H1 (cell line): ENCODE data around the gene AQP6. TPM values are rescaled to one million over a fixed set of nuclear protein-coding genes. Genes with fewer than 3 reads are reported as not detected.

Experiments used
- CTCF ChIA-PET: fragments of 300-600 bp; sonication (Branson Sonifier 250); formaldehyde crosslinking; loops from one replicate; lab custom pipeline; 2021; ENCODE audit not compliant: partially characterized antibody; lab: Charles Lee
- POLR2A ChIA-PET: fragments of 300-600 bp; sonication (Branson Sonifier 250); formaldehyde crosslinking; loops from one replicate; lab custom pipeline; 2021; ENCODE audit warnings: inconsistent platforms; ENCODE audit not compliant: partially characterized antibody; lab: Charles Lee
- DNase-seq, 2 experiments: peaks; one replicate each; pipeline versions ENCODE4 v3.0.0 to v3.0.0-alpha.2; 2010 to 2022; ENCODE audit warnings: low spot score in 2 of 2, low read depth in 1 of 2, mixed read lengths in 1 of 2
- FAIRE-seq: peaks from 2 replicates; lab custom pipeline; 2011; peaks lifted over from hg19 to GRCh38; lab: Jason Lieb, UNC
- H2AFZ ChIP-seq: 2 replicates; pipeline ENCODE4 v1.8.1; 2012; ENCODE audit warnings: low read length, inconsistent platforms
- H2AK5ac ChIP-seq: 2 replicates; pipeline ENCODE4 v1.6.1; 2013; ENCODE audit warnings: low read depth, low read length
- H2BK120ac ChIP-seq: replicated peaks from 2 replicates; pipeline ENCODE3; 2013; ENCODE audit warnings: low read depth, low read length, inconsistent platforms
- H2BK12ac ChIP-seq: 2 replicates; pipeline ENCODE4 v1.6.1; 2013; ENCODE audit warnings: low read depth, low read length
- H2BK15ac ChIP-seq: 2 replicates; pipeline ENCODE4 v1.6.1; 2013; ENCODE audit warnings: low read length
- H2BK20ac ChIP-seq: 2 replicates; pipeline ENCODE4 v1.6.1; 2013; ENCODE audit warnings: low read length
- H2BK5ac ChIP-seq: 2 replicates; pipeline ENCODE4 v1.6.1; 2013; ENCODE audit warnings: low read depth, low read length
- H3K14ac ChIP-seq: 2 replicates; pipeline ENCODE4 v1.6.1; 2013; ENCODE audit warnings: inconsistent platforms; ENCODE audit not compliant: insufficient read length
- H3K18ac ChIP-seq: 2 replicates; pipeline ENCODE4 v1.6.1; 2013; ENCODE audit warnings: low read length; ENCODE audit errors: extremely low read depth
- H3K23ac ChIP-seq: 2 replicates; pipeline ENCODE4 v1.6.1; 2013; ENCODE audit warnings: inconsistent platforms; ENCODE audit not compliant: insufficient read length
- H3K23me2 ChIP-seq: 2 replicates; pipeline ENCODE4 v1.6.1; 2013; ENCODE audit warnings: low read depth, low read length
- H3K27ac ChIP-seq: 2 replicates; pipeline ENCODE4 v1.6.1; 2011; ENCODE audit warnings: low read depth, low read length, inconsistent platforms
- H3K27me3 ChIP-seq, 4 experiments: replicated peaks in 1 of 4; 1 replicate in 1 of 4; 2 replicates in 3 of 4; pipeline versions ENCODE4 v1.6.1 to v1.8.1; 2011 to 2013; ENCODE audit warnings: low read length in 3 of 4, mild to moderate bottlenecking in 3 of 4, inconsistent platforms in 2 of 4, mixed read lengths in 2 of 4, moderate library complexity in 1 of 4; ENCODE audit not compliant: control insufficient read depth in 3 of 4, insufficient read depth in 3 of 4; ENCODE audit errors: extremely low read depth in 1 of 4
- H3K36me3 ChIP-seq, 4 experiments: 2 replicates each; pipeline versions ENCODE4 v1.6.1 to v1.8.1; 2011 to 2013; ENCODE audit warnings: mild to moderate bottlenecking in 4 of 4, low read length in 3 of 4, moderate library complexity in 2 of 4, control low read depth in 1 of 4, inconsistent platforms in 1 of 4; ENCODE audit not compliant: insufficient read depth in 4 of 4, control insufficient read depth in 2 of 4
- H3K4ac ChIP-seq: replicated peaks from 2 replicates; pipeline ENCODE3; 2013; ENCODE audit warnings: low read length, low read depth, mixed read lengths, inconsistent platforms; ENCODE audit not compliant: insufficient read length
- H3K4me1 ChIP-seq, 4 experiments: replicated peaks in 1 of 4; 1 replicate in 1 of 4; 2 replicates in 3 of 4; pipeline versions ENCODE4 v1.6.1 to v1.8.1; 2011 to 2013; ENCODE audit warnings: low read length in 3 of 4, inconsistent platforms in 2 of 4, mixed read lengths in 1 of 4; ENCODE audit not compliant: insufficient read depth in 4 of 4, control insufficient read depth in 3 of 4
- H3K4me2 ChIP-seq, 2 experiments: 2 replicates each; pipeline versions ENCODE4 v1.6.1 to v1.8.1; 2011 to 2013; ENCODE audit warnings: low read depth in 2 of 2, low read length in 2 of 2, control low read depth in 1 of 2, inconsistent platforms in 1 of 2, mild to moderate bottlenecking in 1 of 2; ENCODE audit not compliant: insufficient read depth in 1 of 2
- H3K4me3 ChIP-seq, 4 experiments: fragments of 200-600, 300-600 bp in 1 of 4; sonication (generic), shearing (Covaris generic), sonication (Bioruptor Twin) in 1 of 4; 2 replicates each; pipeline versions ENCODE4 v1.5.1 to v1.8.1; 2011 to 2016; ENCODE audit warnings: low read length in 4 of 4, low read depth in 3 of 4, control low read depth in 2 of 4, inconsistent platforms in 2 of 4, mild to moderate bottlenecking in 2 of 4, mixed read lengths in 1 of 4, moderate library complexity in 1 of 4; ENCODE audit not compliant: insufficient read depth in 2 of 4; ENCODE audit errors: extremely low read depth in 1 of 4
- H3K56ac ChIP-seq: replicated peaks from 2 replicates; pipeline ENCODE3; 2013; ENCODE audit warnings: low read depth, mild to moderate bottlenecking, mixed read lengths, low read length, inconsistent platforms; ENCODE audit not compliant: insufficient read length
- H3K79me1 ChIP-seq: 2 replicates; pipeline ENCODE4 v1.6.1; 2013; ENCODE audit warnings: low read depth, low read length, control low read depth
- H3K79me2 ChIP-seq, 2 experiments: 2 replicates each; pipeline versions ENCODE4 v1.6.1 to v1.8.1; 2012 to 2013; ENCODE audit warnings: low read length in 2 of 2, mild to moderate bottlenecking in 2 of 2, inconsistent platforms in 1 of 2; ENCODE audit not compliant: insufficient read depth in 2 of 2, control insufficient read depth in 1 of 2
- H3K9ac ChIP-seq, 4 experiments: replicated peaks in 1 of 4; 1 replicate in 1 of 4; 2 replicates in 3 of 4; pipeline versions ENCODE4 v1.6.1 to v1.8.1; 2011 to 2013; ENCODE audit warnings: low read depth in 3 of 4, low read length in 3 of 4, control low read depth in 2 of 4, mild to moderate bottlenecking in 2 of 4, moderate library complexity in 2 of 4, inconsistent platforms in 1 of 4; ENCODE audit errors: extremely low read depth in 1 of 4
- H3K9me3 ChIP-seq, 2 experiments: 2 replicates each; pipeline versions ENCODE4 v1.6.1 to v1.8.1; 2012 to 2013; ENCODE audit warnings: mild to moderate bottlenecking in 2 of 2, moderate library complexity in 2 of 2, control low read depth in 1 of 2, inconsistent platforms in 1 of 2, low read depth in 1 of 2, low read length in 1 of 2, mixed read lengths in 1 of 2; ENCODE audit not compliant: insufficient read depth in 2 of 2
- H4K20me1 ChIP-seq, 2 experiments: replicated peaks in 1 of 2; 2 replicates each; pipeline versions ENCODE3 to v1.8.1; 2011 to 2013; ENCODE audit warnings: inconsistent platforms in 2 of 2, low read length in 2 of 2, mild to moderate bottlenecking in 1 of 2; ENCODE audit not compliant: insufficient read depth in 2 of 2, control insufficient read depth in 1 of 2
- H4K5ac ChIP-seq: 2 replicates; pipeline ENCODE4 v1.6.1; 2013; ENCODE audit warnings: low read length, low read depth, mixed read lengths, inconsistent platforms; ENCODE audit not compliant: insufficient read length
- H4K8ac ChIP-seq: 2 replicates; pipeline ENCODE4 v1.8.0; 2013; ENCODE audit warnings: mild to moderate bottlenecking, moderate library complexity, low read length, inconsistent platforms; ENCODE audit not compliant: insufficient read depth; ENCODE audit errors: extremely low read depth
- H4K91ac ChIP-seq: replicated peaks from 2 replicates; pipeline ENCODE3; 2013; ENCODE audit warnings: low read length, mixed read lengths, inconsistent platforms; ENCODE audit not compliant: insufficient read length
- FOSL1 ChIP-seq: IDR thresholded peaks from 2 replicates; pipeline ENCODE4 v1.6.1; 2011; ENCODE audit warnings: mild to moderate bottlenecking, low read depth, low read length, moderate library complexity; ENCODE audit not compliant: insufficient read depth
- HDAC2 ChIP-seq, 2 experiments: fragments of 300-600 bp in 1 of 2; sonication (generic) in 1 of 2; IDR thresholded peaks; 2 replicates each; pipeline ENCODE4 v1.6.1; 2011 to 2012; ENCODE audit warnings: low read depth in 2 of 2, low read length in 2 of 2, mild to moderate bottlenecking in 2 of 2, moderate library complexity in 2 of 2, borderline replicate concordance in 1 of 2, inconsistent platforms in 1 of 2
- HDAC6 ChIP-seq: IDR thresholded peaks from one replicate; pipeline ENCODE4 v1.7.1; 2012; ENCODE audit warnings: low read depth, mild to moderate bottlenecking, inconsistent platforms, low read length, moderate library complexity
- KDM4A ChIP-seq: IDR thresholded peaks from one replicate; pipeline ENCODE4 v1.7.1; 2012; ENCODE audit warnings: low read depth, mild to moderate bottlenecking, moderate library complexity, low read length, inconsistent platforms; ENCODE audit not compliant: severe bottlenecking
- RBBP5 ChIP-seq: IDR thresholded peaks from 2 replicates; pipeline ENCODE4 v1.7.1; 2012; ENCODE audit warnings: low read depth, mild to moderate bottlenecking, inconsistent platforms, low read length, moderate library complexity, borderline replicate concordance
- SRF ChIP-seq: IDR thresholded peaks from 2 replicates; pipeline ENCODE4 v1.6.1; 2011; ENCODE audit warnings: mild to moderate bottlenecking, low read depth, low read length, moderate library complexity
- ZNF274 ChIP-seq: IDR thresholded peaks from 2 replicates; pipeline ENCODE4 v1.7.0; 2012; ENCODE audit warnings: low read length, borderline replicate concordance; ENCODE audit errors: extremely low read depth
- WGBS, 2 experiments: shearing (Covaris generic) in 1 of 2; methylation state at CpG; one replicate each; pipeline versions ENCODE4 v1.1.6 to v1.1.7; 2013 to 2015; ENCODE audit warnings: low lambda C conversion rate in 2 of 2, mixed read lengths in 2 of 2, inconsistent platforms in 1 of 2, low coverage in 1 of 2, missing lambda C conversion rate in 1 of 2; ENCODE audit not compliant: insufficient replicate concordance in 2 of 2, insufficient coverage in 1 of 2, insufficient read length in 1 of 2; ENCODE audit errors: extremely low coverage in 1 of 2, missing lambda C conversion rate in 1 of 2; 5-methylcytosine and 5-hydroxymethylcytosine counted together
- polyA plus RNA-seq, 7 experiments: library from polyadenylated mRNA; depleted of rRNA in 3 of 7; stranded (reverse) in 5 of 7; unstranded in 2 of 7; fragments of >200 nt in 5 of 7; fragments of 200-250 nt in 2 of 7; gene quantifications; 1 replicate in 5 of 7; 2 replicates in 1 of 7; 4 replicates in 1 of 7; pipeline versions ENCODE4 v1.2.1 to v1.2.3, GENCODE V29; 2011 to 2013; ENCODE audit warnings: missing spikeins in 2 of 7, mixed read lengths in 2 of 7
- total RNA-seq: library from RNA; stranded (reverse); fragmentation: NEBNext Ultra II Directional; extraction: Animal tissue kit (Norgen Biotek cat#: 25700); gene quantifications from 2 replicates; pipeline ENCODE4 v1.2.1, GENCODE V29; 2021

Gene AQP6
- total and polyA plus RNA-seq, 2 of the 8 experiments (the other 6 are each of a cell fraction or from before 2014, with no cell fraction given): 0.03 to 0.17 TPM

DNA sequence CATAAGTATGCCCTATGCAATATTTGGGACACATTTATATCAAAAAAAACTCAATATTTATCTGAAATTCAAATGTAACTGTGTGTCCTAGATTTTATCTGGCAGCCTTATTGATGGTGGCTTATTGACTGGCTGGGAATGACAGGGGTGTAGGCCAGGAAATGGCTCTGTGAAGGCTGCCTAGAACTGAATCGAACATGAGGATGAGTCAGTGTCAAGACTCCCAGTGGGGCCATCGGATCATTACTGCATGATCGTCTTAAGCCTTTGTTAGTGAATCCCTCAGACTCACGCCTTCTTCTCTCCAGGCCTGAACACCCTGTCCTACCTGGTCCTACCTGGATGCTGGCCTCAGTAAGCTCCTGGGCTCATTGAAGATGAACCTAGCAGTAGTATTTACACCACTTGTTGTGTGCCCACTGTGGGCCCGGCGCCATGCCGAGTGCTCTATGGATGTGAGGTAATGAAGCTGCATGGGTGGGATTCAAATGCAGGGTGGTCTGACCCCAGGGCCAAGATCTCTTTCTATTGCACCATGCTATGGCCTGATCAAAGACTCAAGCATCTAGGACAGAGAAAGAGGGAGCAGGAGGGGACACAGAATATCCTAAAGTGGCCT is 48.0 kb upstream of the AQP6 start:
- Histone ChIP-seq H3K14ac (no peak overlapping the region), H3K9me3 (no peaks in the 10 kb centered on the region), H3K27ac (no peak overlapping the region), H2BK5ac (no peak overlapping the region), H3K23me2 (0 out of 2 replicates have a peak, but pooled peaks cover 2% of the 10 kb centered on the region), H3K27me3 (no peaks in the 10 kb centered on the region), H3K4ac (no peak overlapping the region), H3K56ac (no peak overlapping the region), H3K4me3 (no peak overlapping the region), H3K18ac (no peak overlapping the region), H2BK20ac (no peak overlapping the region), H3K9ac (no peak overlapping the region), H2AFZ (no peak overlapping the region), H3K79me1 (0 out of 2 replicates have a peak, but pooled peaks cover 2% of the 10 kb centered on the region), H2BK120ac (no peak overlapping the region), H2AK5ac (no peak overlapping the region), H3K4me2 (no peak overlapping the region), H2BK15ac (no peak overlapping the region), H4K8ac (peak overlapping the region; percentile 19; the same call in 1 of the 2 replicates), H3K4me1 (no peaks in the 10 kb centered on the region; a peak in 1 of 7 replicates), H3K23ac (no peak overlapping the region), H3K36me3 (no peaks in the 10 kb centered on the region), H4K5ac (no peak overlapping the region), H4K20me1 (peaks cover 0 to 2% of the 10 kb centered on the region in 2 experiments), H2BK12ac (no peak overlapping the region), H3K79me2 (no peaks in the 10 kb centered on the region), H4K91ac (no peak overlapping the region)
- CTCF ChIA-PET: no interaction called here
- no peak for TF ChIP-seq RBBP5
- no peak for TF ChIP-seq FOSL1
- no peak for TF ChIP-seq KDM4A
- no peak for TF ChIP-seq HDAC2 (IDR thresholded peaks at IDR 0.05; ENCODE audit: borderline replicate concordance in 1 of 2, low read depth in 2 of 2, low read length in 2 of 2)
- no peak for TF ChIP-seq HDAC6
- no peak for TF ChIP-seq SRF
- no peak for TF ChIP-seq ZNF274
- DNase-seq (no peak), FAIRE-seq (no peak)
- WGBS, 2 experiments: 89% methylated on average over 7 of the region's 7 CpGs; no CpG with 5 or more reads in 1 of the 2 experiments
- POLR2A ChIA-PET: no interaction called here
